Fibroblast of lung (primary cell): Measurements from ENCODE around the gene DGLUCY. TPM values are rescaled to one million over a fixed set of nuclear protein-coding genes. Genes with fewer than 3 reads are reported as not detected.

ENCODE experiments used
- DNase-seq, 2 donors: peaks; one replicate each; pipeline versions ENCODE4 v3.0.0 to v3.0.0-alpha.2; 2010; ENCODE audit warnings: low read depth in 2 of 2
- H2AFZ ChIP-seq: 2 replicates; pipeline ENCODE4 v1.5.1; 2012; ENCODE audit warnings: low read length, control low read depth, inconsistent platforms
- H3K27ac ChIP-seq: 2 replicates; pipeline ENCODE4 v1.5.1; 2011; ENCODE audit warnings: low read length, control low read depth; ENCODE audit not compliant: insufficient read depth
- H3K27me3 ChIP-seq: 2 replicates; pipeline ENCODE4 v1.5.1; 2011; ENCODE audit warnings: mild to moderate bottlenecking, low read length; ENCODE audit not compliant: control insufficient read depth, insufficient read depth
- H3K36me3 ChIP-seq: 2 replicates; pipeline ENCODE4 v1.5.1; 2011; ENCODE audit warnings: low read length; ENCODE audit not compliant: control insufficient read depth, insufficient read depth
- H3K4me1 ChIP-seq: 2 replicates; pipeline ENCODE4 v1.5.1; 2011; ENCODE audit warnings: low read length; ENCODE audit not compliant: control insufficient read depth, insufficient read depth; ENCODE audit errors: extremely low read depth
- H3K4me2 ChIP-seq: 2 replicates; pipeline ENCODE4 v1.5.1; 2011; ENCODE audit warnings: low read length, control low read depth; ENCODE audit not compliant: insufficient read depth; ENCODE audit errors: extremely low read depth
- H3K4me3 ChIP-seq, 4 experiments: fragments of 200-600 bp in 1 of 4; sonication (generic) in 1 of 4; replicated peaks in 1 of 4; 2 replicates each; pipeline ENCODE4 v1.5.1; 2011 to 2016; ENCODE audit warnings: low read length in 4 of 4, low read depth in 3 of 4, mild to moderate bottlenecking in 3 of 4, control low read depth in 2 of 4, inconsistent platforms in 1 of 4, mixed read lengths in 1 of 4; ENCODE audit not compliant: insufficient read depth in 1 of 4; ENCODE audit errors: control extremely low read depth in 1 of 4
- H3K79me2 ChIP-seq: 2 replicates; pipeline ENCODE4 v1.5.1; 2012; ENCODE audit warnings: mild to moderate bottlenecking, low read length, inconsistent platforms; ENCODE audit not compliant: control insufficient read depth, insufficient read depth
- H3K9ac ChIP-seq: 2 replicates; pipeline ENCODE4 v1.5.1; 2011; ENCODE audit warnings: mild to moderate bottlenecking, low read length, control low read depth; ENCODE audit not compliant: insufficient read depth
- H3K9me3 ChIP-seq: 2 replicates; pipeline ENCODE4 v1.5.1; 2012; ENCODE audit warnings: low read depth, low read length; ENCODE audit not compliant: control insufficient read depth, insufficient read depth
- H4K20me1 ChIP-seq: 2 replicates; pipeline ENCODE4 v1.5.1; 2011; ENCODE audit warnings: low read length; ENCODE audit not compliant: control insufficient read depth, insufficient read depth; ENCODE audit errors: extremely low read depth
- CTCF ChIP-seq, 2 donors: IDR thresholded peaks in 1 of 2; conservative IDR thresholded peaks in 1 of 2; 1 replicate in 1 of 2; 2 replicates in 1 of 2; pipeline ENCODE4 v1.5.1; 2011 to 2012; ENCODE audit warnings: low read length in 2 of 2, control low read depth in 1 of 2, inconsistent platforms in 1 of 2, low read depth in 1 of 2, mild to moderate bottlenecking in 1 of 2
- EZH2 ChIP-seq: IDR thresholded peaks from 2 replicates; pipeline ENCODE4 v1.5.1; 2012; ENCODE audit warnings: low read length, control low read depth, mild to moderate bottlenecking; ENCODE audit errors: missing control alignments
- polyA plus RNA-seq, 2 donors: library from polyadenylated mRNA; depleted of rRNA in 1 of 2; stranded (reverse) in 1 of 2; unstranded in 1 of 2; fragments of >200 nt; gene quantifications; 2 replicates each; pipeline ENCODE4 v1.2.1, GENCODE V29; 2011 to 2012; ENCODE audit warnings: missing spikeins in 1 of 2
- total RNA-seq: library from RNA; depleted of rRNA; stranded (reverse); fragments of >200 nt; gene quantifications from 2 replicates; pipeline ENCODE4 v1.2.1, GENCODE V29; 2014

Gene DGLUCY
- total and polyA plus RNA-seq, 2 donors (not counting 1 experiment from before 2014, with no cell fraction given): 26.7 to 62.1 TPM

- no peaks in the 10 kb centered on the region for H4K20me1 ChIP-seq
- H3K4me3 ChIP-seq: no peak overlapping the region
- no peaks in the 10 kb centered on the region for H3K79me2 ChIP-seq
- no peak overlapping the region for H3K4me2 ChIP-seq
- H3K27me3 ChIP-seq: no peaks in the 10 kb centered on the region
- no peak overlapping the region for H2AFZ ChIP-seq
- H3K27ac ChIP-seq: no peak overlapping the region
- H3K9ac ChIP-seq: no peak overlapping the region
- no peaks in the 10 kb centered on the region for H3K4me1 ChIP-seq
- no peaks in the 10 kb centered on the region for H3K36me3 ChIP-seq
- DNase-seq: no peak
- no peaks in the 10 kb centered on the region for H3K9me3 ChIP-seq
- TF ChIP-seq EZH2 (no peak), CTCF (conservative IDR thresholded peaks at IDR 0.05 in 1 of 2, IDR thresholded peaks at IDR 0.05 in 1 of 2; ENCODE audit: low read depth in 1 of 2, low read length in 2 of 2) (no peak)
These were observed 120.3 kb downstream of the DGLUCY start for GRCh38 chr14:91233936-91234790.

GRCh38 chr14:91234791-91235114, 120.9 kb downstream of the DGLUCY start:
- no peak overlapping the region for H3K27ac ChIP-seq
- no peak for DNase-seq
- no peak overlapping the region for H3K4me3 ChIP-seq
- no peaks in the 10 kb centered on the region for H3K4me1 ChIP-seq
- H3K4me2 ChIP-seq: no peak overlapping the region
- no peaks in the 10 kb centered on the region for H4K20me1 ChIP-seq
- no peaks in the 10 kb centered on the region for H3K9me3 ChIP-seq
- TF ChIP-seq CTCF (conservative IDR thresholded peaks at IDR 0.05 in 1 of 2, IDR thresholded peaks at IDR 0.05 in 1 of 2; ENCODE audit: low read depth in 1 of 2, low read length in 2 of 2) (no peak), EZH2 (no peak)
- no peaks in the 10 kb centered on the region for H3K79me2 ChIP-seq
- H2AFZ ChIP-seq: no peak overlapping the region
- no peaks in the 10 kb centered on the region for H3K27me3 ChIP-seq
- H3K9ac ChIP-seq: no peak overlapping the region
- H3K36me3 ChIP-seq: no peaks in the 10 kb centered on the region

GRCh38 chr14:91235841-91236240, 122.0 kb downstream of the DGLUCY start:
- DNase-seq: no peak
- H3K4me2 ChIP-seq: no peak overlapping the region
- H3K4me3 ChIP-seq: no peak overlapping the region
- no peaks in the 10 kb centered on the region for H3K4me1 ChIP-seq
- H3K27ac ChIP-seq: no peak overlapping the region
- H2AFZ ChIP-seq: no peak overlapping the region
- H4K20me1 ChIP-seq: no peaks in the 10 kb centered on the region
- H3K9me3 ChIP-seq: no peaks in the 10 kb centered on the region
- H3K9ac ChIP-seq: no peak overlapping the region
- TF ChIP-seq EZH2 (no peak), CTCF (conservative IDR thresholded peaks at IDR 0.05 in 1 of 2, IDR thresholded peaks at IDR 0.05 in 1 of 2; ENCODE audit: low read depth in 1 of 2, low read length in 2 of 2) (no peak)
- no peaks in the 10 kb centered on the region for H3K36me3 ChIP-seq
- H3K27me3 ChIP-seq: no peaks in the 10 kb centered on the region
- no peaks in the 10 kb centered on the region for H3K79me2 ChIP-seq
